Liver (tissue), 3 donors: ENCODE data around the gene RET.

Source experiments
- ATF3 ChIP-seq: IDR thresholded peaks from 2 replicates; pipeline ENCODE4 v1.6.1; 2016; ENCODE audit warnings: antibody characterized with exemption
- CTCF ChIP-seq: fragments of 150-350 bp; IDR thresholded peaks from 2 replicates; pipeline ENCODE4 v1.5.1; 2017; ENCODE audit warnings: improper control_type of control experiment, low read depth, low read length; ENCODE audit not compliant: missing input control
- EGR1 ChIP-seq, 2 donors: IDR thresholded peaks; 2 replicates each; pipeline ENCODE4 v1.6.1; 2016 to 2018; ENCODE audit warnings: antibody characterized with exemption in 2 of 2, low read depth in 2 of 2
- FOXA1 ChIP-seq: IDR thresholded peaks from 2 replicates; pipeline ENCODE4 v1.6.1; 2016; ENCODE audit warnings: antibody characterized with exemption
- GABPA ChIP-seq, 2 donors: IDR thresholded peaks in 1 of 2; conservative IDR thresholded peaks in 1 of 2; 2 replicates each; pipeline ENCODE4 v1.6.1; 2016; ENCODE audit warnings: antibody characterized with exemption in 2 of 2, mild to moderate bottlenecking in 1 of 2, moderate library complexity in 1 of 2
- HNF4G ChIP-seq: IDR thresholded peaks from 2 replicates; pipeline ENCODE4 v1.6.1; 2016; ENCODE audit warnings: antibody characterized with exemption
- MAX ChIP-seq: IDR thresholded peaks from 2 replicates; pipeline ENCODE4 v1.6.1; 2016; ENCODE audit warnings: antibody characterized with exemption
- RAD21 ChIP-seq, 2 donors: IDR thresholded peaks; 2 replicates each; pipeline ENCODE4 v1.6.1; 2016; ENCODE audit warnings: antibody characterized with exemption in 2 of 2, mild to moderate bottlenecking in 2 of 2
- REST ChIP-seq: IDR thresholded peaks from 2 replicates; pipeline ENCODE4 v1.6.1; 2016; ENCODE audit warnings: antibody characterized with exemption, mild to moderate bottlenecking
- RXRA ChIP-seq, 2 donors: IDR thresholded peaks; 2 replicates each; pipeline ENCODE4 v1.6.1; 2017 to 2018; ENCODE audit warnings: antibody characterized with exemption in 2 of 2, mild to moderate bottlenecking in 1 of 2
- SP1 ChIP-seq: IDR thresholded peaks from 2 replicates; pipeline ENCODE4 v1.6.1; 2018; ENCODE audit warnings: antibody characterized with exemption, mild to moderate bottlenecking
- TAF1 ChIP-seq: conservative IDR thresholded peaks from 2 replicates; pipeline ENCODE4 v1.6.1; 2016; ENCODE audit warnings: antibody characterized with exemption, mild to moderate bottlenecking
- YY1 ChIP-seq: IDR thresholded peaks from 2 replicates; pipeline ENCODE4 v1.6.1; 2016; ENCODE audit warnings: antibody characterized with exemption, mild to moderate bottlenecking
- ZBTB33 ChIP-seq: IDR thresholded peaks from 2 replicates; pipeline ENCODE4 v1.6.1; 2016; ENCODE audit warnings: antibody characterized with exemption
- donor health status: healthy.
- donor health status: healthy.

- TF ChIP-seq CTCF (no peak), GABPA (IDR thresholded peaks at IDR 0.05 in 1 of 2, conservative IDR thresholded peaks at IDR 0.05 in 1 of 2) (no peak), YY1 (no peak), TAF1 (no peak), HNF4G (no peak), RAD21 (IDR thresholded peaks at IDR 0.05) (no peak), RXRA (IDR thresholded peaks at IDR 0.05) (no peak), ZBTB33 (no peak), MAX (no peak), REST (no peak), FOXA1 (no peak), EGR1 (IDR thresholded peaks at IDR 0.05; ENCODE audit: low read depth in 2 of 2) (no peak), ATF3 (no peak), SP1 (no peak)
Observed at GRCh38 chr10:43120929-43121314, 44.1 kb downstream of the RET start.
